K562 (cell line): ENCODE measurements around the gene RPL22L1. TPM values are rescaled to one million over a fixed set of nuclear protein-coding genes. Genes with fewer than 3 reads are reported as not detected.
A peak's percentile ranks its signal among the peaks of the same experiment; 100 is the strongest.

Experiments
- BHLHE40 ChIP-seq: IDR thresholded peaks from 2 replicates; pipeline ENCODE4 v1.6.1; 2011; ENCODE audit warnings: low read length, improper control_type of control experiment
- BRD4 ChIP-seq: fragments of 200-600 bp; sonication (generic); IDR thresholded peaks from 2 replicates; pipeline ENCODE4 v1.6.1; 2017; ENCODE audit warnings: inconsistent platforms
- CBX1 ChIP-seq: sonication (generic); IDR thresholded peaks from 2 replicates; pipeline ENCODE4 v1.6.1; 2016; ENCODE audit warnings: antibody characterized with exemption, low read depth, mild to moderate bottlenecking
- CBX2 ChIP-seq: fragments of 200-600 bp; sonication (generic); IDR thresholded peaks from one replicate; pipeline ENCODE4 v1.6.1; 2012; ENCODE audit warnings: mild to moderate bottlenecking, low read length, inconsistent platforms; ENCODE audit not compliant: insufficient read depth, poor library complexity, severe bottlenecking
- DACH1 ChIP-seq: fragments of 450-650 bp; IDR thresholded peaks from 2 replicates; pipeline ENCODE4 v1.6.1; 2018; ENCODE audit not compliant: partially characterized antibody
- DEAF1 ChIP-seq: fragments of 450-650 bp; formaldehyde crosslinking; IDR thresholded peaks from 2 replicates; pipeline ENCODE4 v1.4.0; 2020; ENCODE audit warnings: mild to moderate bottlenecking, moderate library complexity
- ESRRB ChIP-seq: fragments of 250-450 bp; sonication (Bioruptor Pico); IDR thresholded peaks from 2 replicates; pipeline ENCODE4 v1.5.0; 2020; ENCODE audit warnings: mild to moderate bottlenecking, moderate library complexity, borderline replicate concordance
- HDAC8 ChIP-seq: fragments of 450-650 bp; IDR thresholded peaks from 2 replicates; pipeline ENCODE4 v1.6.1; 2016; ENCODE audit warnings: mild to moderate bottlenecking, missing genetic modification characterization, moderate library complexity, missing compliant biosample characterization
- NR4A1 ChIP-seq, 2 experiments: fragments of 250-450 bp in 1 of 2; fragments of 450-650 bp in 1 of 2; sonication (Bioruptor Pico) in 1 of 2; IDR thresholded peaks; 2 replicates each; pipeline versions ENCODE4 v1.4.0 to v1.6.1; 2016 to 2020; ENCODE audit warnings: mild to moderate bottlenecking in 2 of 2, missing compliant biosample characterization in 1 of 2, missing genetic modification characterization in 1 of 2, moderate library complexity in 1 of 2
- RAD21 ChIP-seq, 2 experiments: fragments of 250-450 bp in 1 of 2; fragments of 450-650 bp in 1 of 2; sonication (Bioruptor Pico) in 1 of 2; formaldehyde crosslinking in 1 of 2; IDR thresholded peaks in 1 of 2; conservative IDR thresholded peaks in 1 of 2; 2 replicates each; pipeline versions ENCODE4 v1.4.0 to v1.8.0; 2020 to 2022; ENCODE audit warnings: mild to moderate bottlenecking in 2 of 2, moderate library complexity in 1 of 2
- REST ChIP-seq, 2 experiments: fragments of 450-650 bp; formaldehyde crosslinking in 1 of 2; IDR thresholded peaks; 2 replicates each; pipeline versions ENCODE4 v1.4.0 to v1.6.1; 2014 to 2020; ENCODE audit warnings: mild to moderate bottlenecking in 2 of 2, borderline replicate concordance in 1 of 2, low read depth in 1 of 2
- SPI1 ChIP-seq: IDR thresholded peaks from 2 replicates; pipeline ENCODE4 v1.6.1; 2011; ENCODE audit warnings: low read depth, low read length, control low read depth, borderline replicate concordance
- ZBTB34 ChIP-seq: fragments of 250-450 bp; sonication (Bioruptor Pico); IDR thresholded peaks from 2 replicates; pipeline ENCODE4 v1.8.0; 2021; ENCODE audit warnings: mild to moderate bottlenecking, moderate library complexity
- ZNF253 ChIP-seq: fragments of 250-450 bp; sonication (Bioruptor Pico); conservative IDR thresholded peaks from 2 replicates; pipeline ENCODE4 v1.6.1; 2021; ENCODE audit warnings: mild to moderate bottlenecking
- ZNF324 ChIP-seq: fragments of 250-450 bp; sonication (Bioruptor Pico); IDR thresholded peaks from 2 replicates; pipeline ENCODE4 v1.4.0; 2020; ENCODE audit warnings: mild to moderate bottlenecking
- ZNF507 ChIP-seq: conservative IDR thresholded peaks from 2 replicates; pipeline ENCODE4 v1.6.1; 2017; ENCODE audit warnings: missing genetic modification characterization, missing compliant biosample characterization
- ZZZ3 ChIP-seq: fragments of 450-650 bp; IDR thresholded peaks from 2 replicates; pipeline ENCODE4 v1.6.1; 2016; ENCODE audit warnings: antibody characterized with exemption, mild to moderate bottlenecking, moderate library complexity
- polyA plus RNA-seq, 8 experiments: library from polyadenylated mRNA; depleted of rRNA in 4 of 8; stranded (reverse) in 5 of 8; unstranded in 3 of 8; fragments of >200 nt; fragmentation: Nextera tagmentation in 2 of 8; fragmentation: Illumina TruSeq in 1 of 8; extraction: Ambion mirVana in 2 of 8; extraction: Trizol in 1 of 8; gene quantifications; 2 replicates each; pipeline versions ENCODE4 v1.2.1 to v1.2.3, GENCODE V29; 2011 to 2014; ENCODE audit warnings: inconsistent platforms in 1 of 8, missing spikeins in 1 of 8
- total RNA-seq, 7 experiments: library from RNA; depleted of rRNA in 6 of 7; stranded (reverse); fragments of >200 nt in 6 of 7; fragmentation: Illumina TruSeq in 2 of 7; extraction: Trizol in 2 of 7; gene quantifications; 2 replicates each; pipeline versions ENCODE4 v1.2.1 to v1.2.3, GENCODE V29; 2011 to 2021; ENCODE audit warnings: low replicate concordance in 1 of 7

RPL22L1 gene
- total and polyA plus RNA-seq, 9 of the 15 experiments (the other 6 are each of a cell fraction or from before 2014, with no cell fraction given) = 53.9 to 198 (median 108) TPM

- TF ChIP-seq ZBTB34 (no peak), NR4A1 (CRISPR knock-in tag; IDR thresholded peaks at IDR 0.05) (no peak), NR4A1 (tag; IDR thresholded peaks at IDR 0.05) (no peak), CBX1 (no peak), REST (IDR thresholded peaks at IDR 0.05; ENCODE audit: borderline replicate concordance) (peak; percentile 51; the same call in 1 of the 2 replicates), REST (CRISPR knock-in tag; IDR thresholded peaks at IDR 0.05; ENCODE audit: low read depth) (no peak), SPI1 (no peak), DACH1 (peak; percentile 45), ZNF507 (no peak), ZZZ3 (no peak), ZNF253 (no peak), BHLHE40 (no peak), ESRRB (no peak), DEAF1 (CRISPR knock-in tag) (peak; percentile 65), CBX2 (no peak), HDAC8 (tag) (no peak), ZNF324 (no peak), RAD21 (CRISPR knock-in tag; conservative IDR thresholded peaks at IDR 0.05 in 1 of 2, IDR thresholded peaks at IDR 0.05 in 1 of 2) (peak; percentile 77 to 83), BRD4 (no peak)
Observed at GRCh38 chr3:170848292-170848917, 21.6 kb downstream of the RPL22L1 start (continued).
